GM10248 (cell line): Measurements from ENCODE around the gene XYLT1.

ENCODE experiments used
- CTCF ChIA-PET: fragments of 300-600 bp; sonication (Branson Sonifier 250); formaldehyde crosslinking; extraction: SDS; loops from one replicate; lab custom pipeline; 2021; ENCODE audit warnings: antibody characterized with exemption; lab: Yijun Ruan, JAX
- POLR2A ChIA-PET: fragments of 350-650 bp; sonication (Branson Sonifier 250); formaldehyde crosslinking; extraction: SDS; loops from one replicate; lab custom pipeline; 2020; ENCODE audit warnings: antibody characterized with exemption; lab: Yijun Ruan, JAX
- DNase-seq: peaks from one replicate; pipeline ENCODE4 v3.0.0; 2012; ENCODE audit errors: extremely low spot score
- TF ChIP-seq, protein P1 (sequence below): IDR thresholded peaks from 2 replicates; pipeline ENCODE4 v1.5.1; 2012; ENCODE audit warnings: mild to moderate bottlenecking, low read depth; ENCODE audit errors: extremely low read depth, missing control alignments, control extremely low read depth

Gene XYLT1

DNA sequence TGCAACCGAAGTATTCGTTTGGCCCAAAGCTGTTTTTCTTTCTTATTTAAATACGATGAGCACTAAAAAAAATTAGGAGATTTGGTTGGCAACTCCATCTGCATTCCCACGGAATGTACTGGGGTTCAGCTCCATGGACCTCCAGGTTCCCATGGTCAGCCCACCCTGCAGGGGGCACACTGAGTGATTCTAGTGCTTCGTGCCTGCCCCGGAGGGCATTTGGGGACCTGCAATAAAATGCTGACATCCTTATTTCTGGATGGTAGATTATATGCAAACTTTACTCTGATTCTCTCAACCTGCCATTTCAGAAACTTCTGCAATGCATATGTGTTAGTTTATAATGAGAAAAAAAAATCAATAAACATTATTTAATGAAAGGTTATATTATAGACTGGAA is 339.4 kb downstream of the XYLT1 start:
- ChIA-PET CTCF (no interaction called here), POLR2A (no interaction called here)
- TF ChIP-seq, protein P1, sequence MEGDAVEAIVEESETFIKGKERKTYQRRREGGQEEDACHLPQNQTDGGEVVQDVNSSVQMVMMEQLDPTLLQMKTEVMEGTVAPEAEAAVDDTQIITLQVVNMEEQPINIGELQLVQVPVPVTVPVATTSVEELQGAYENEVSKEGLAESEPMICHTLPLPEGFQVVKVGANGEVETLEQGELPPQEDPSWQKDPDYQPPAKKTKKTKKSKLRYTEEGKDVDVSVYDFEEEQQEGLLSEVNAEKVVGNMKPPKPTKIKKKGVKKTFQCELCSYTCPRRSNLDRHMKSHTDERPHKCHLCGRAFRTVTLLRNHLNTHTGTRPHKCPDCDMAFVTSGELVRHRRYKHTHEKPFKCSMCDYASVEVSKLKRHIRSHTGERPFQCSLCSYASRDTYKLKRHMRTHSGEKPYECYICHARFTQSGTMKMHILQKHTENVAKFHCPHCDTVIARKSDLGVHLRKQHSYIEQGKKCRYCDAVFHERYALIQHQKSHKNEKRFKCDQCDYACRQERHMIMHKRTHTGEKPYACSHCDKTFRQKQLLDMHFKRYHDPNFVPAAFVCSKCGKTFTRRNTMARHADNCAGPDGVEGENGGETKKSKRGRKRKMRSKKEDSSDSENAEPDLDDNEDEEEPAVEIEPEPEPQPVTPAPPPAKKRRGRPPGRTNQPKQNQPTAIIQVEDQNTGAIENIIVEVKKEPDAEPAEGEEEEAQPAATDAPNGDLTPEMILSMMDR, result no peak
- no peak for DNase-seq

DNA sequence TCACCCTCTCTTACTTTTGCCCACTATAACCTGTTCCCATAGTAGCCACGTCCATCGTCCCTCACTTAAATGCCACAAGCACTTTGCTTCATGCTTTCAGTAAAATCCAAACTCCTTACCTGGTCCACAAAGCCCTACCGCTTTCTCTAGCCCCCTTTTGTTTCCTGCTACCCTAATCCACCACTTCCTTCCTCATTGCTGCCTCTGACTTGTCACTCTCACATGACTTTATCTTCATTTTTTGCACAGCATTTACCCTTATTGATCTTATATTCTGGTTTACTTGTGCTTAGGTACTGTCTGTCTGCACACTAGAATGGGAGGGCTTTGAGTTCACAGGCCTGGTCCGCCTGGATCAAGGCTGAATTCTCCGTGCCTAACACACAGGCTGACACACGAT is 340.0 kb downstream of the XYLT1 start:
- CTCF ChIA-PET, result interaction anchor here (1.1 kb wide), 1 partner anchor 9 kb away, joined by 3 read pairs; no protein-coding TSS in a partner anchor
- POLR2A ChIA-PET, result no interaction called here

DNA sequence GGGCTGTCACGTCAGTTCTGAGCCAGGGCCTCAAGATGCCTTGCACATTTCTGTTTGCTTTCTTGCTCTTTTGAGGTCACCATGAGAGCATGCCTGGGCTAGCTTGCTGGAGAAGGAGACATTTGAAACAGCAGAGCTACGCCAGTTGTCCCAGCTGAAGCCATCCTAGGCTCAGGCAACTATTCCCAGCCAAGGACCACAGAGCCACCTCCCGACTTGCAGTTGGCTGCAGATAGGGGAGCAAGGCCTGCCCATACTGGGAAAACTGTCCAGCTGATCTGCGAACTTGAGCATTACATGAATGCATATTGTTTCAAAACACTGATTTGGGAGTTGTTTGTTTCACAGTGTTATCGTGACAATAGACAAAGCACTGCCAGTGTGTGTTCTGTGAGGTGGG is 340.8 kb downstream of the XYLT1 start:
- CTCF ChIA-PET, result interaction anchor here (1.1 to 1.4 kb wide), 2 partner anchors 8 to 268 kb away, joined by 3 to 4 read pairs; no protein-coding TSS in a partner anchor
- POLR2A ChIA-PET, result no interaction called here
- TF ChIP-seq, protein P1, result no peak
- DNase-seq, result no peak

More for the DNA sequence above, 340.0 kb downstream of the XYLT1 start:
- DNase-seq, result no peak
- TF ChIP-seq, protein P1, result no peak

DNA sequence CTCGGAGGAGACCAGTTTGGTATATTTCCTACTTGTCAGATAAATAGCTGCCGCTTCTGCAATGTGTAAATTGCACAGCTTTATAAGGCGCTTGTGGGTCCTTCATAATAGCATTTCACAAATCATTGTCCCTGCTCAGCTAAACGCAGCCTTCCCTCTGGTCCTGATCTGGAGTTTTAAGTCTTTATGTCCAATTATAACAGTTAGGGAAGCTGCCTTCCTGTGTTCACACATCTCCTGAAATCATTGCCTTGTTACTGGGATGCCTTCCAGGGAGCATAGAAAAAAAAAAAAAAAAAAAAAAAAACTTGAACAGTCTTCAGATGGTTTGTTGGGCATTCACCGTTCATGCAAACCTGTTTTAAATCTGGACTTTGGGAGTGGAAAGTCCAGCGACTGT is 342.0 kb downstream of the XYLT1 start:
- TF ChIP-seq, protein P1, result no peak
- DNase-seq, result no peak
- ChIA-PET POLR2A (no interaction called here), CTCF (interaction anchor here (1.4 to 1.7 kb wide), 2 partner anchors 11 to 266 kb away, joined by 3 to 4 read pairs; no protein-coding TSS in a partner anchor)

DNA sequence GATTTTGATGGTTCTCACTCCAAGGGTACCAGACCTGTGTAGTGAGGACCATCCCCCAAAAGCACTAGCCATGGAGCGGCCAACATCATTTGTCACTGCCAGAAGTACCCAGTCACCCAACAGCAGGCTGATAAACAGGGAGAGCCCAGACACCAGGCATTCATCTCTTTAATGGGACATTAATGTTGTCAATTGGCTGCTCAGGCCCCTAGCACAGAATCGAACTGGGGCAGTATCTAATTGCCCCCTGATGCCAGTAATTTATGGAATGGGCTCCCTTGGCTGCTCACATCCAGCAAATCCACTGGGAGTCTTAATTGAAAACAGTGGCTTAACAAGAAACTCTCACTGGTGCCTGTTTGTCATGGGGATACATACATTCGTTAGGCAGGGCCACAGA is 344.6 kb downstream of the XYLT1 start:
- TF ChIP-seq, protein P1, result no peak
- ChIA-PET CTCF (interaction anchor here (2.2 kb wide), 1 partner anchor 8 kb away, joined by 6 read pairs; no protein-coding TSS in a partner anchor), POLR2A (no interaction called here)
- no peak for DNase-seq

DNA sequence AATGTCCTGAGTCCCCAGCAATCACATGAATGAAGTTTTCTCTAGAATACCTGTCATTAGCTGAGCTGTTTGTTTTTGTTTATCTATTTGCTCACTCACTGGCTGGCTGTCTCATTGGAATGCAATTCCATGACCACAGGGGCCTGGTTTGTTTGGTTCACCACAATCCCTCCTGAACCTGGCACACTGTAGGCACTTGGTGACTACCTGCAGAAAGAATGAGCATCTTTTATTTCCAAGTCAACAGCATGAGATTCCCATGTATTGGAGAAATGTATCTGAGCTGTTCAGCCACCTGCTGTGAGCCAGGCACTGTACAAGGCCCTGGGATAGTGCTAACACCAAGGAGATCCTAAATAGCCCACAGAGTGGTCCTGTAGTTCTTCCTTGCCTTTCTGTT is 345.1 kb downstream of the XYLT1 start:
- ChIA-PET POLR2A (interaction anchor here (0.8 kb wide), 1 partner anchor 10 kb away, joined by 3 read pairs; no protein-coding TSS in a partner anchor), CTCF (interaction anchor here (2.2 kb wide), 1 partner anchor 9 kb away, joined by 6 read pairs; no protein-coding TSS in a partner anchor)
- no peak for DNase-seq
- TF ChIP-seq, protein P1, result no peak
